ENCODE measurements around the gene ANKUB1.

DNA sequence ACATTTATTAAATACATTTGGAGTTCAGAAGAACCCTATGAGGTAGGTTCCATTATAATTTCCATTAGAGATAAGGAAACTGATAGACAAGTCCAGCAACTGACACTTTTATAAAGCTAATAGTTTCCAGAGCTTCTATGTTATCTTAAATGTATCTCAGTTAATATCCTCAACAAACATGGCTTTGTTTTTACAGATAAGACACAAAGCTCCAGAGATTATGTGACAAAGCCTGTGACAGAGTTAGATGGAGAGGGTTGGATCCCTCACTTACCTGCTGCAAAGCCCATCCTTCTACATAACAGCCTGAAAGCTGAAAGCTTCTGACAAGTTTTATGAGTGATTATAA, 39.6 kb downstream of the ANKUB1 start:
- TF ChIP-seq, protein P1, sequence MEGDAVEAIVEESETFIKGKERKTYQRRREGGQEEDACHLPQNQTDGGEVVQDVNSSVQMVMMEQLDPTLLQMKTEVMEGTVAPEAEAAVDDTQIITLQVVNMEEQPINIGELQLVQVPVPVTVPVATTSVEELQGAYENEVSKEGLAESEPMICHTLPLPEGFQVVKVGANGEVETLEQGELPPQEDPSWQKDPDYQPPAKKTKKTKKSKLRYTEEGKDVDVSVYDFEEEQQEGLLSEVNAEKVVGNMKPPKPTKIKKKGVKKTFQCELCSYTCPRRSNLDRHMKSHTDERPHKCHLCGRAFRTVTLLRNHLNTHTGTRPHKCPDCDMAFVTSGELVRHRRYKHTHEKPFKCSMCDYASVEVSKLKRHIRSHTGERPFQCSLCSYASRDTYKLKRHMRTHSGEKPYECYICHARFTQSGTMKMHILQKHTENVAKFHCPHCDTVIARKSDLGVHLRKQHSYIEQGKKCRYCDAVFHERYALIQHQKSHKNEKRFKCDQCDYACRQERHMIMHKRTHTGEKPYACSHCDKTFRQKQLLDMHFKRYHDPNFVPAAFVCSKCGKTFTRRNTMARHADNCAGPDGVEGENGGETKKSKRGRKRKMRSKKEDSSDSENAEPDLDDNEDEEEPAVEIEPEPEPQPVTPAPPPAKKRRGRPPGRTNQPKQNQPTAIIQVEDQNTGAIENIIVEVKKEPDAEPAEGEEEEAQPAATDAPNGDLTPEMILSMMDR (IDR thresholded peaks at IDR 0.05; ENCODE audit: insufficient read depth, low read length, poor library complexity, severe bottlenecking) = peak; percentile 3
- no peak for TF ChIP-seq EZH2phosphoT487 (conservative IDR thresholded peaks at IDR 0.05; ENCODE audit: low read length)
